Endometrial microvascular endothelial cells (primary cell): ENCODE results near the gene EPB41L2. TPM values are rescaled to one million over a fixed set of nuclear protein-coding genes. Genes with fewer than 3 reads are reported as not detected.
"Not testable (repeated sequence)": the region's sequence is repeated elsewhere in the genome, so short reads cannot be mapped to it uniquely, and the experiment has no call there.

Experiments used
- in situ Hi-C: cut with HindIII; loops from 2 replicates; pipeline ENCODE4 v1.10.0; 2017; ENCODE audit warnings: low sequenced_read_pairs, low pct_unique_long_range_greater_than_20kb; ENCODE audit errors: inconsistent ontology term
- total RNA-seq: library from RNA; depleted of rRNA; stranded (reverse); fragments of >200 nt; gene quantifications from one replicate; pipeline ENCODE4 v1.2.3, GENCODE V29; 2015; ENCODE audit errors: inconsistent ontology term

The EPB41L2 gene
- total RNA-seq, 1 donor from 2014 or later, result 50.5 TPM

GRCh38 chr6:130966344-130966980, 96.6 kb downstream of the EPB41L2 start:
- in situ Hi-C loops, result no loop called here

- in situ Hi-C loops, result no loop called here
These were observed 97.4 kb downstream of the EPB41L2 start for GRCh38 chr6:130965656-130966055.

- in situ Hi-C loops, result no loop called here
These were observed 98.0 kb downstream of the EPB41L2 start for GRCh38 chr6:130964808-130965604.

- in situ Hi-C loops, result no loop called here
These were observed 98.8 kb downstream of the EPB41L2 start for GRCh38 chr6:130964289-130964688.

- in situ Hi-C loops, result no loop called here
These were observed 100.1 kb downstream of the EPB41L2 start for GRCh38 chr6:130962966-130963365.

- in situ Hi-C loops, result no loop called here
These were observed 101.9 kb downstream of the EPB41L2 start for GRCh38 chr6:130961148-130961547.

- in situ Hi-C loops, result no loop called here
These were observed 103.1 kb downstream of the EPB41L2 start for GRCh38 chr6:130959951-130960350.

- in situ Hi-C loops, result no loop called here
These were observed 104.6 kb downstream of the EPB41L2 start for GRCh38 chr6:130958468-130958867.

- in situ Hi-C loops, result no loop called here
These were observed 107.3 kb downstream of the EPB41L2 start for GRCh38 chr6:130955755-130956154.

- in situ Hi-C loops, result no loop called here
These were observed 113.5 kb downstream of the EPB41L2 start for GRCh38 chr6:130949553-130949952.

- in situ Hi-C loops, result no loop called here
These were observed 115.6 kb downstream of the EPB41L2 start for GRCh38 chr6:130947464-130947863.

GRCh38 chr6:130946076-130946475, 117.0 kb downstream of the EPB41L2 start:
- in situ Hi-C loops, result no loop called here

GRCh38 chr6:130945401-130945919, 117.6 kb downstream of the EPB41L2 start:
- in situ Hi-C loops, result no loop called here

- in situ Hi-C loops, result no loop called here
These were observed 118.6 kb downstream of the EPB41L2 start for GRCh38 chr6:130944486-130944885.

- in situ Hi-C loops, result no loop called here
These were observed 119.3 kb downstream of the EPB41L2 start for GRCh38 chr6:130943738-130944137.

GRCh38 chr6:130942752-130943151, 120.3 kb downstream of the EPB41L2 start:
- in situ Hi-C loops, result not testable (repeated sequence)

GRCh38 chr6:130937942-130938604, 125.0 kb downstream of the EPB41L2 start:
- in situ Hi-C loops, result no loop called here

- in situ Hi-C loops, result no loop called here
These were observed 126.1 kb downstream of the EPB41L2 start for GRCh38 chr6:130936933-130937332.

- in situ Hi-C loops, result no loop called here
These were observed 127.1 kb downstream of the EPB41L2 start for GRCh38 chr6:130935978-130936377.
